H9 (cell line): Measurements from ENCODE around the gene DTWD1. TPM values are rescaled to one million over a fixed set of nuclear protein-coding genes. Genes with fewer than 3 reads are reported as not detected.

Source experiments
- DNase-seq: peaks from one replicate; pipeline ENCODE4 v3.0.0-alpha.2; 2017
- H2AFZ ChIP-seq: one replicate; pipeline ENCODE4 v1.6.1; 2013; ENCODE audit warnings: mild to moderate bottlenecking, low read length, control low read depth, moderate library complexity
- H2AK5ac ChIP-seq: 2 replicates; pipeline ENCODE4 v1.6.1; 2013; ENCODE audit warnings: low read length, control low read depth, mixed read lengths; ENCODE audit not compliant: insufficient read length
- H2BK120ac ChIP-seq: one replicate; pipeline ENCODE4 v1.6.1; 2013; ENCODE audit warnings: low read depth, mild to moderate bottlenecking, low read length, control low read depth, inconsistent platforms; ENCODE audit not compliant: poor library complexity, severe bottlenecking
- H2BK12ac ChIP-seq: 2 replicates; pipeline ENCODE4 v1.6.1; 2013; ENCODE audit warnings: low read length, control low read depth, mixed read lengths, low read depth; ENCODE audit not compliant: insufficient read length
- H2BK15ac ChIP-seq: 2 replicates; pipeline ENCODE4 v1.6.1; 2013; ENCODE audit warnings: low read depth, low read length, control low read depth
- H2BK20ac ChIP-seq: one replicate; pipeline ENCODE4 v1.6.1; 2013; ENCODE audit warnings: low read depth, mild to moderate bottlenecking, low read length, control low read depth, inconsistent platforms; ENCODE audit not compliant: poor library complexity, severe bottlenecking
- H2BK5ac ChIP-seq: 2 replicates; pipeline ENCODE4 v1.6.1; 2013; ENCODE audit warnings: low read length, control low read depth, mixed read lengths; ENCODE audit not compliant: insufficient read length
- H3K14ac ChIP-seq: 2 replicates; pipeline ENCODE4 v1.6.1; 2013; ENCODE audit warnings: low read length, control low read depth; ENCODE audit not compliant: insufficient read depth
- H3K18ac ChIP-seq: 2 replicates; pipeline ENCODE4 v1.6.1; 2013; ENCODE audit warnings: low read depth, mild to moderate bottlenecking, mixed read lengths, low read length, control low read depth; ENCODE audit not compliant: insufficient read length
- H3K23ac ChIP-seq: 2 replicates; pipeline ENCODE4 v1.6.1; 2013; ENCODE audit warnings: low read length, control low read depth, mixed read lengths, low read depth; ENCODE audit not compliant: insufficient read length
- H3K23me2 ChIP-seq: 2 replicates; pipeline ENCODE4 v1.6.1; 2013; ENCODE audit warnings: low read depth, mild to moderate bottlenecking, mixed read lengths, low read length, control low read depth; ENCODE audit not compliant: insufficient read length, poor library complexity, severe bottlenecking
- H3K27ac ChIP-seq: 2 replicates; pipeline ENCODE4 v1.5.1; 2013; ENCODE audit warnings: low read length, control low read depth, mixed read lengths, low read depth; ENCODE audit not compliant: insufficient read length
- H3K27me3 ChIP-seq: 2 replicates; pipeline ENCODE4 v1.6.1; 2013; ENCODE audit warnings: low read length, control low read depth, inconsistent platforms; ENCODE audit not compliant: insufficient read depth
- H3K4ac ChIP-seq: 2 replicates; pipeline ENCODE4 v1.6.1; 2013; ENCODE audit warnings: low read depth, mild to moderate bottlenecking, control low read depth, inconsistent platforms, low read length, moderate library complexity
- H3K4me1 ChIP-seq: 2 replicates; pipeline ENCODE4 v1.6.1; 2013; ENCODE audit warnings: low read length, control low read depth, inconsistent platforms; ENCODE audit not compliant: insufficient read depth
- H3K4me2 ChIP-seq: 2 replicates; pipeline ENCODE4 v1.6.1; 2013; ENCODE audit warnings: low read length, control low read depth, mixed read lengths; ENCODE audit not compliant: insufficient read length, insufficient read depth
- H3K56ac ChIP-seq: 2 replicates; pipeline ENCODE4 v1.6.1; 2013; ENCODE audit warnings: low read depth, mild to moderate bottlenecking, mixed read lengths, low read length, control low read depth; ENCODE audit not compliant: insufficient read length
- H3K79me1 ChIP-seq: 2 replicates; pipeline ENCODE4 v1.6.1; 2013; ENCODE audit warnings: low read depth, mild to moderate bottlenecking, moderate library complexity, low read length, control low read depth, inconsistent platforms; ENCODE audit not compliant: insufficient read depth, poor library complexity, severe bottlenecking
- H3K79me2 ChIP-seq: 2 replicates; pipeline ENCODE4 v1.6.1; 2013; ENCODE audit warnings: low read length, control low read depth, inconsistent platforms; ENCODE audit not compliant: insufficient read depth
- H3K9ac ChIP-seq: 2 replicates; pipeline ENCODE4 v1.6.1; 2013; ENCODE audit warnings: low read length, control low read depth, mixed read lengths; ENCODE audit not compliant: insufficient read length; ENCODE audit errors: extremely low read depth
- H3K9me3 ChIP-seq: one replicate; pipeline ENCODE4 v1.6.1; 2013; ENCODE audit warnings: low read depth, low read length, inconsistent platforms; ENCODE audit not compliant: control insufficient read depth
- H3T11ph ChIP-seq: one replicate; pipeline ENCODE4 v1.6.1; 2013; ENCODE audit warnings: mild to moderate bottlenecking, low read length, control low read depth, inconsistent platforms
- H4K20me1 ChIP-seq: one replicate; pipeline ENCODE4 v1.6.1; 2013; ENCODE audit not compliant: control insufficient read depth, insufficient read length, insufficient read depth
- H4K5ac ChIP-seq: 2 replicates; pipeline ENCODE4 v1.6.1; 2013; ENCODE audit warnings: low read depth, mild to moderate bottlenecking, mixed read lengths, low read length, control low read depth; ENCODE audit not compliant: insufficient read length
- H4K8ac ChIP-seq: replicated peaks from 2 replicates; pipeline ENCODE4 v1.6.1; 2013; ENCODE audit warnings: low read length, control low read depth, mixed read lengths, low read depth; ENCODE audit not compliant: insufficient read length
- H4K91ac ChIP-seq: 2 replicates; pipeline ENCODE4 v1.6.1; 2013; ENCODE audit warnings: low read depth, mild to moderate bottlenecking, moderate library complexity, mixed read lengths, low read length, control low read depth; ENCODE audit not compliant: insufficient read length
- H3K27ac Mint-ChIP-seq, 3 experiments: 2 replicates in 2 of 3; 3 replicates in 1 of 3; pipeline ENCODE4 v1.8.0; 2020 to 2021; ENCODE audit warnings: mixed read lengths in 3 of 3, mild to moderate bottlenecking in 1 of 3, moderate library complexity in 1 of 3
- H3K27me3 Mint-ChIP-seq: 2 replicates; pipeline ENCODE4 v1.8.0; 2021; ENCODE audit warnings: low read depth, mild to moderate bottlenecking, moderate library complexity, mixed read lengths
- H3K36me3 Mint-ChIP-seq, 3 experiments: 2 replicates in 2 of 3; 3 replicates in 1 of 3; pipeline ENCODE4 v1.8.0; 2020 to 2021; ENCODE audit warnings: low read depth in 3 of 3, mixed read lengths in 3 of 3; ENCODE audit not compliant: insufficient read depth in 1 of 3
- H3K4me1 Mint-ChIP-seq, 2 experiments: 2 replicates each; pipeline ENCODE4 v1.8.0; 2020; ENCODE audit warnings: mixed read lengths in 2 of 2
- H3K4me3 Mint-ChIP-seq, 2 experiments: 2 replicates in 1 of 2; 3 replicates in 1 of 2; pipeline ENCODE4 v1.8.0; 2020 to 2021; ENCODE audit warnings: mild to moderate bottlenecking in 2 of 2, mixed read lengths in 2 of 2, moderate library complexity in 1 of 2
- H3K9me3 Mint-ChIP-seq, 2 experiments: 2 replicates in 1 of 2; 3 replicates in 1 of 2; pipeline ENCODE4 v1.8.0; 2020; ENCODE audit warnings: mild to moderate bottlenecking in 2 of 2, mixed read lengths in 2 of 2, moderate library complexity in 1 of 2
- CTCF ChIP-seq: fragments of 200-600 bp; sonication (generic); conservative IDR thresholded peaks from 3 replicates; pipeline ENCODE4 v1.8.0; 2021; ENCODE audit warnings: antibody characterized with exemption, mild to moderate bottlenecking
- WGBS: extraction: QIAGEN DNeasy Blood & Tissue Kit; methylation state at CpG from one replicate; pipeline ENCODE4 v1.1.7; 2013; ENCODE audit warnings: missing lambda C conversion rate, low lambda C conversion rate, mixed read lengths; ENCODE audit not compliant: insufficient read length; ENCODE audit errors: extremely low coverage; 5-methylcytosine and 5-hydroxymethylcytosine counted together
- total RNA-seq: library from RNA; stranded (reverse); gene quantifications from 2 replicates; pipeline ENCODE4 v1.2.1, GENCODE V29; 2021

The DTWD1 gene
- total RNA-seq, 1 experiment from 2014 or later = 26.7 TPM

GRCh38 chr15:49625460-49626036, 4.7 kb downstream of the DTWD1 start:
- no peak for TF ChIP-seq CTCF
- H3K79me2 ChIP-seq = peaks cover 6% of the 10 kb centered on the region; the same call in 1 of the 2 replicates

More at GRCh38 chr15:49625460-49626036, 4.7 kb downstream of the DTWD1 start:
- Histone ChIP-seq H2BK20ac (no peak overlapping the region), H4K20me1 (no peaks in the 10 kb centered on the region), H3K56ac (no peak overlapping the region), H4K91ac (no peak overlapping the region), H4K5ac (no peak overlapping the region), H3K27me3 (no peaks in the 10 kb centered on the region), H3K14ac (no peak overlapping the region), H2BK120ac (no peak overlapping the region), H3K18ac (no peak overlapping the region), H2AFZ (no peak overlapping the region), H3K4ac (no peak overlapping the region), H2BK12ac (no peak overlapping the region), H3K27ac (no peak overlapping the region), H3K4me1 (no peaks in the 10 kb centered on the region), H3K23me2 (peaks cover 4% of the 10 kb centered on the region), H2BK5ac (no peak overlapping the region), H3T11ph (no peak overlapping the region), H3K9me3 (peaks cover 4% of the 10 kb centered on the region), H3K79me1 (peaks cover 5% of the 10 kb centered on the region), H4K8ac (no peak overlapping the region), H2AK5ac (no peak overlapping the region), H3K23ac (no peak overlapping the region), H3K4me2 (no peak overlapping the region), H3K9ac (no peak overlapping the region), H2BK15ac (no peak overlapping the region)
- peak overlapping the region in 1 of 3 experiments; percentile 63; a peak in 2 of 7 replicates for H3K27ac Mint-ChIP-seq
- H3K4me1 Mint-ChIP-seq = peaks cover 16 to 18% of the 10 kb centered on the region in 2 experiments
- DNase-seq = peak; percentile 35
- WGBS = no CpG with 5 or more reads among the region's 5 CpGs
- peaks cover 21 to 51% (median 50%) of the 10 kb centered on the region in 3 experiments for H3K36me3 Mint-ChIP-seq
- H3K4me3 Mint-ChIP-seq = no peak overlapping the region
- H3K9me3 Mint-ChIP-seq = peaks cover 10 to 13% of the 10 kb centered on the region in 2 experiments; a peak in 3 of 5 replicates
- no peaks in the 10 kb centered on the region for H3K27me3 Mint-ChIP-seq
